ENCODE results near the gene FAM3A. TPM values are rescaled to one million over a fixed set of nuclear protein-coding genes. Genes with fewer than 3 reads are reported as not detected.

Gene FAM3A
- total RNA-seq, 1 experiment from 2014 or later = 15.6 TPM

DNA sequence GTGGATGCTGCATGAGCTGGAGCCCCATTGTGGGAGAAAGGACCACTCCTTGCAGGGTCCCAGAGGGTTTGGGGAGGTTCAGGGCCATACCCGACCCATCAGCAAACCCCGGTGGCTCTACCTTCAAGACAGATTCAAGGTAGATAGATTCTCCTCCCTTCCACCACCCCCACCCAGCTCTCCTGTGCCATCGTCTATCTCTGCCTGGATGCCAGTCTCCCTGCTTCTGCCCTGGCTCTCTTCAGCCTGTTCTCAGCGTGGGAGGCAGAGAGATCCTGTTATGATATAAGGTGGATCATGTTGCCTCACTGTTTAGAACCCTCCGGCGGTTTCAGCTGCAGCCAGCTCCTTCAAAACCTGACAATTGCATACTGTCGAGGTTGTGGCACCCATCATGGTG lies 42.3 kb downstream of the FAM3A start:
- Histone ChIP-seq H3K27ac (ENCODE audit: low read depth, low read length) (no peak overlapping the region), H3K9me3 (ENCODE audit: control insufficient read depth in 1 of 2, insufficient read depth in 1 of 2, low read depth in 1 of 2, low read length in 2 of 2) (no peaks in the 10 kb centered on the region), H3K79me2 (ENCODE audit: insufficient read depth, low read length) (no peaks in the 10 kb centered on the region), H3K4me3 (replicated peaks in 1 of 2; ENCODE audit: low read depth in 1 of 2, low read length in 2 of 2) (no peak overlapping the region), H2AFZ (ENCODE audit: low read depth, low read length, poor library complexity, severe bottlenecking) (no peak overlapping the region), H3K9me2 (ENCODE audit: insufficient read depth) (no peaks in the 10 kb centered on the region), H3K4me1 (ENCODE audit: control insufficient read depth in 1 of 2, insufficient read depth in 2 of 2, low read length in 2 of 2) (no peaks in the 10 kb centered on the region), H3K9ac (ENCODE audit: low read length) (no peak overlapping the region), H3K36me3 (ENCODE audit: control insufficient read depth in 1 of 2, insufficient read depth in 2 of 2, low read length in 2 of 2) (no peaks in the 10 kb centered on the region; a peak in 1 of 4 replicates), H4K20me1 (ENCODE audit: insufficient read depth) (no peaks in the 10 kb centered on the region), H3K4me2 (ENCODE audit: low read length) (no peak overlapping the region), H3K27me3 (ENCODE audit: insufficient read depth, low read length) (no peaks in the 10 kb centered on the region)
- no peak for ATAC-seq
- intact Hi-C loops (cut with micrococcal nuclease) = no loop called here
- TF ChIP-seq TCF7L2 (IDR thresholded peaks at IDR 0.05; ENCODE audit: borderline replicate concordance, extremely low read depth, insufficient read depth, insufficient read length) (no peak), SRF (IDR thresholded peaks at IDR 0.05; ENCODE audit: low read depth) (no peak), JUND (IDR thresholded peaks at IDR 0.05) (no peak), EGR1 (IDR thresholded peaks at IDR 0.05; ENCODE audit: low read depth) (no peak), YY1 (IDR thresholded peaks at IDR 0.05; ENCODE audit: extremely low read depth, insufficient replicate concordance, low read depth, low read length) (no peak), POLR2AphosphoS5 (IDR thresholded peaks at IDR 0.05; ENCODE audit: low read depth, low read length) (no peak), EZH2 (IDR thresholded peaks at IDR 0.05) (no peak), EZH2phosphoT487 (IDR thresholded peaks at IDR 0.05; ENCODE audit: borderline replicate concordance) (no peak), ELF1 (IDR thresholded peaks at IDR 0.05; ENCODE audit: borderline replicate concordance, low read depth) (no peak), FOSL1 (IDR thresholded peaks at IDR 0.05; ENCODE audit: low read depth) (no peak), CBX3 (IDR thresholded peaks at IDR 0.05; ENCODE audit: low read depth) (no peak)
- TF ChIP-seq, protein P1, sequence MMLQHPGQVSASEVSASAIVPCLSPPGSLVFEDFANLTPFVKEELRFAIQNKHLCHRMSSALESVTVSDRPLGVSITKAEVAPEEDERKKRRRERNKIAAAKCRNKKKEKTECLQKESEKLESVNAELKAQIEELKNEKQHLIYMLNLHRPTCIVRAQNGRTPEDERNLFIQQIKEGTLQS (IDR thresholded peaks at IDR 0.05) = no peak
- TF ChIP-seq, protein P2, sequence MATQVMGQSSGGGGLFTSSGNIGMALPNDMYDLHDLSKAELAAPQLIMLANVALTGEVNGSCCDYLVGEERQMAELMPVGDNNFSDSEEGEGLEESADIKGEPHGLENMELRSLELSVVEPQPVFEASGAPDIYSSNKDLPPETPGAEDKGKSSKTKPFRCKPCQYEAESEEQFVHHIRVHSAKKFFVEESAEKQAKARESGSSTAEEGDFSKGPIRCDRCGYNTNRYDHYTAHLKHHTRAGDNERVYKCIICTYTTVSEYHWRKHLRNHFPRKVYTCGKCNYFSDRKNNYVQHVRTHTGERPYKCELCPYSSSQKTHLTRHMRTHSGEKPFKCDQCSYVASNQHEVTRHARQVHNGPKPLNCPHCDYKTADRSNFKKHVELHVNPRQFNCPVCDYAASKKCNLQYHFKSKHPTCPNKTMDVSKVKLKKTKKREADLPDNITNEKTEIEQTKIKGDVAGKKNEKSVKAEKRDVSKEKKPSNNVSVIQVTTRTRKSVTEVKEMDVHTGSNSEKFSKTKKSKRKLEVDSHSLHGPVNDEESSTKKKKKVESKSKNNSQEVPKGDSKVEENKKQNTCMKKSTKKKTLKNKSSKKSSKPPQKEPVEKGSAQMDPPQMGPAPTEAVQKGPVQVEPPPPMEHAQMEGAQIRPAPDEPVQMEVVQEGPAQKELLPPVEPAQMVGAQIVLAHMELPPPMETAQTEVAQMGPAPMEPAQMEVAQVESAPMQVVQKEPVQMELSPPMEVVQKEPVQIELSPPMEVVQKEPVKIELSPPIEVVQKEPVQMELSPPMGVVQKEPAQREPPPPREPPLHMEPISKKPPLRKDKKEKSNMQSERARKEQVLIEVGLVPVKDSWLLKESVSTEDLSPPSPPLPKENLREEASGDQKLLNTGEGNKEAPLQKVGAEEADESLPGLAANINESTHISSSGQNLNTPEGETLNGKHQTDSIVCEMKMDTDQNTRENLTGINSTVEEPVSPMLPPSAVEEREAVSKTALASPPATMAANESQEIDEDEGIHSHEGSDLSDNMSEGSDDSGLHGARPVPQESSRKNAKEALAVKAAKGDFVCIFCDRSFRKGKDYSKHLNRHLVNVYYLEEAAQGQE (IDR thresholded peaks at IDR 0.05; ENCODE audit: low read depth) = no peak
- TF ChIP-seq, protein P3, sequence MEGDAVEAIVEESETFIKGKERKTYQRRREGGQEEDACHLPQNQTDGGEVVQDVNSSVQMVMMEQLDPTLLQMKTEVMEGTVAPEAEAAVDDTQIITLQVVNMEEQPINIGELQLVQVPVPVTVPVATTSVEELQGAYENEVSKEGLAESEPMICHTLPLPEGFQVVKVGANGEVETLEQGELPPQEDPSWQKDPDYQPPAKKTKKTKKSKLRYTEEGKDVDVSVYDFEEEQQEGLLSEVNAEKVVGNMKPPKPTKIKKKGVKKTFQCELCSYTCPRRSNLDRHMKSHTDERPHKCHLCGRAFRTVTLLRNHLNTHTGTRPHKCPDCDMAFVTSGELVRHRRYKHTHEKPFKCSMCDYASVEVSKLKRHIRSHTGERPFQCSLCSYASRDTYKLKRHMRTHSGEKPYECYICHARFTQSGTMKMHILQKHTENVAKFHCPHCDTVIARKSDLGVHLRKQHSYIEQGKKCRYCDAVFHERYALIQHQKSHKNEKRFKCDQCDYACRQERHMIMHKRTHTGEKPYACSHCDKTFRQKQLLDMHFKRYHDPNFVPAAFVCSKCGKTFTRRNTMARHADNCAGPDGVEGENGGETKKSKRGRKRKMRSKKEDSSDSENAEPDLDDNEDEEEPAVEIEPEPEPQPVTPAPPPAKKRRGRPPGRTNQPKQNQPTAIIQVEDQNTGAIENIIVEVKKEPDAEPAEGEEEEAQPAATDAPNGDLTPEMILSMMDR (IDR thresholded peaks at IDR 0.05 in 2 of 3, conservative IDR thresholded peaks at IDR 0.05 in 1 of 3; ENCODE audit: borderline replicate concordance in 1 of 3, insufficient read depth in 1 of 3, low read depth in 2 of 3, low read length in 2 of 3) = no peak
- TF ChIP-seq, protein P4, sequence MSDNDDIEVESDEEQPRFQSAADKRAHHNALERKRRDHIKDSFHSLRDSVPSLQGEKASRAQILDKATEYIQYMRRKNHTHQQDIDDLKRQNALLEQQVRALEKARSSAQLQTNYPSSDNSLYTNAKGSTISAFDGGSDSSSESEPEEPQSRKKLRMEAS (IDR thresholded peaks at IDR 0.05) = no peak
- no TSS peak for BruUV-seq (replicated peaks)
- DNase-seq (ENCODE audit: low read depth, low spot score) = no peak
- ChIA-PET RAD21 (ENCODE audit: low non-redundant PET in 1 of 2, low total read pairs in 2 of 2, uncharacterized antibody in 2 of 2, unreplicated experiment in 2 of 2) (no interaction called here), POLR2A (no interaction called here), CTCF (no interaction called here)
